B cell (primary cell): ENCODE data around the gene HAGH. TPM values are rescaled to one million over a fixed set of nuclear protein-coding genes. Genes with fewer than 3 reads are reported as not detected.

Experiments used
- ATAC-seq: fragments of 200-7000 bp; cut with Tn5 transposase; one replicate; pipeline ENCODE4 v1.10.0; 2021; ENCODE audit warnings: low read depth, mild to moderate bottlenecking, moderate number of reproducible peaks, moderate library complexity
- CTCF ChIA-PET: fragments of 350-600 bp; sonication (Branson Sonifier 250); formaldehyde crosslinking; loops from one replicate; lab custom pipeline; 2021; ENCODE audit warnings: antibody characterized with exemption, inconsistent platforms; lab: Charles Lee
- POLR2A ChIA-PET: fragments of 350-600 bp; sonication (Branson Sonifier 250); formaldehyde crosslinking; loops from one replicate; lab custom pipeline; 2021; ENCODE audit warnings: antibody characterized with exemption; lab: Charles Lee
- DNase-seq: peaks from one replicate; pipeline ENCODE4 v3.0.0; 2013
- H2AFZ ChIP-seq: 2 replicates; pipeline ENCODE4 v1.6.1; 2012; ENCODE audit warnings: mild to moderate bottlenecking, low read depth, low read length; ENCODE audit not compliant: insufficient read depth, poor library complexity, severe bottlenecking
- H3K27ac ChIP-seq, 2 donors: 1 replicate in 1 of 2; 2 replicates in 1 of 2; pipeline ENCODE4 v1.5.1; 2012 to 2013; ENCODE audit warnings: low read length in 2 of 2, mild to moderate bottlenecking in 2 of 2, moderate library complexity in 1 of 2
- H3K27me3 ChIP-seq, 4 experiments: fragments of 200-600 bp in 1 of 4; sonication (generic) in 1 of 4; replicated peaks in 1 of 4; 1 replicate in 2 of 4; 2 replicates in 2 of 4; pipeline versions ENCODE4 v1.6.1 to v1.7.0; 2013 to 2016; ENCODE audit warnings: low read length in 3 of 4, mild to moderate bottlenecking in 2 of 4, mixed read lengths in 1 of 4, moderate library complexity in 1 of 4; ENCODE audit not compliant: insufficient read depth in 4 of 4, control insufficient read depth in 3 of 4; ENCODE audit errors: control extremely low read depth in 1 of 4
- H3K36me3 ChIP-seq, 2 experiments: replicated peaks in 1 of 2; 1 replicate in 1 of 2; 2 replicates in 1 of 2; pipeline versions ENCODE4 v1.6.1 to v1.7.1; 2013; ENCODE audit warnings: low read length in 1 of 2; ENCODE audit not compliant: insufficient read depth in 2 of 2, control insufficient read depth in 1 of 2; ENCODE audit errors: control extremely low read depth in 1 of 2, extremely low read depth in 1 of 2
- H3K4me1 ChIP-seq, 2 donors: fragments of 200-600 bp in 1 of 2; sonication (generic) in 1 of 2; 1 replicate in 1 of 2; 2 replicates in 1 of 2; pipeline versions ENCODE4 v1.5.1 to v1.6.1; 2013 to 2017; ENCODE audit warnings: low read length in 2 of 2; ENCODE audit not compliant: control insufficient read depth in 2 of 2, insufficient read depth in 2 of 2
- H3K4me2 ChIP-seq: replicated peaks from 2 replicates; pipeline ENCODE3; 2012; ENCODE audit warnings: mild to moderate bottlenecking, low read depth, low read length; ENCODE audit not compliant: poor library complexity, severe bottlenecking
- H3K4me3 ChIP-seq, 5 experiments: fragments of 200-600 bp in 1 of 5; sonication (generic) in 1 of 5; 1 replicate in 3 of 5; 2 replicates in 2 of 5; pipeline versions ENCODE4 v1.5.1 to v1.7.0; 2011 to 2016; ENCODE audit warnings: low read length in 4 of 5, mild to moderate bottlenecking in 4 of 5, low read depth in 2 of 5, control low read depth in 1 of 5, moderate library complexity in 1 of 5; ENCODE audit not compliant: insufficient read depth in 1 of 5; ENCODE audit errors: control extremely low read depth in 1 of 5, extremely low read depth in 1 of 5
- H3K79me2 ChIP-seq: fragments of 200-600 bp; sonication (generic); one replicate; pipeline ENCODE4 v1.6.0; 2016; ENCODE audit warnings: low read length; ENCODE audit not compliant: control insufficient read depth, insufficient read depth
- H3K9ac ChIP-seq: fragments of 200-600 bp; sonication (generic); 2 replicates; pipeline ENCODE4 v1.6.1; 2017; ENCODE audit warnings: mild to moderate bottlenecking, low read length, moderate library complexity
- H3K9me3 ChIP-seq, 3 donors: one replicate each; pipeline versions ENCODE4 v1.6.1 to v1.7.1; 2013; ENCODE audit warnings: low read length in 2 of 3; ENCODE audit not compliant: control insufficient read depth in 2 of 3, insufficient read depth in 1 of 3; ENCODE audit errors: control extremely low read depth in 1 of 3
- H4K20me1 ChIP-seq: 2 replicates; pipeline ENCODE4 v1.6.0; 2012; ENCODE audit warnings: mild to moderate bottlenecking, low read length; ENCODE audit not compliant: insufficient read depth, control insufficient read depth, poor library complexity, severe bottlenecking
- H3K27ac Mint-ChIP-seq: one replicate; pipeline ENCODE4 v1.8.0; 2021; ENCODE audit warnings: mixed read lengths
- H3K27me3 Mint-ChIP-seq: one replicate; pipeline ENCODE4 v1.8.0; 2021; ENCODE audit warnings: mixed read lengths
- H3K4me1 Mint-ChIP-seq: one replicate; pipeline ENCODE4 v1.8.0; 2021; ENCODE audit warnings: mixed read lengths
- H3K4me3 Mint-ChIP-seq: one replicate; pipeline ENCODE4 v1.8.0; 2021; ENCODE audit warnings: mixed read lengths
- H3K9me3 Mint-ChIP-seq: one replicate; pipeline ENCODE4 v1.8.0; 2022; ENCODE audit warnings: mixed read lengths; ENCODE audit not compliant: insufficient read depth
- EZH2 ChIP-seq: IDR thresholded peaks from 2 replicates; pipeline ENCODE4 v1.6.1; 2012; ENCODE audit warnings: borderline replicate concordance, low read depth, mild to moderate bottlenecking, moderate library complexity, low read length; ENCODE audit not compliant: insufficient read depth, poor library complexity, severe bottlenecking
- WGBS: methylation state at CpG from one replicate; pipeline ENCODE4 v1.1.5; 2013; ENCODE audit warnings: missing lambda C conversion rate; ENCODE audit not compliant: insufficient coverage; 5-methylcytosine and 5-hydroxymethylcytosine counted together
- intact Hi-C: fragments of 100-400 bp; cut with micrococcal nuclease; formaldehyde crosslinking; loops from one replicate; pipeline ENCODE4 v1.10.0; 2022
- polyA plus RNA-seq: library from polyadenylated mRNA; depleted of rRNA; stranded (reverse); fragments of >200 nt; gene quantifications from 2 replicates; pipeline ENCODE4 v1.2.3, GENCODE V29; 2012
- total RNA-seq, 2 donors: library from RNA; stranded (reverse); fragments of 120-200 nt in 1 of 2; gene quantifications; 1 replicate in 1 of 2; 2 replicates in 1 of 2; pipeline versions ENCODE4 v1.2.3 to v1.2.4, GENCODE V29; 2013 to 2022
- TF ChIP-seq, protein P1 (sequence below): fragments of 200-600 bp; IDR thresholded peaks from one replicate; pipeline ENCODE4 v1.8.0; 2022; ENCODE audit warnings: antibody characterized with exemption, mild to moderate bottlenecking

HAGH gene
- total and polyA plus RNA-seq, 2 donors (not counting 1 experiment from before 2014, with no cell fraction given), result 50.6 to 74.2 TPM

DNA sequence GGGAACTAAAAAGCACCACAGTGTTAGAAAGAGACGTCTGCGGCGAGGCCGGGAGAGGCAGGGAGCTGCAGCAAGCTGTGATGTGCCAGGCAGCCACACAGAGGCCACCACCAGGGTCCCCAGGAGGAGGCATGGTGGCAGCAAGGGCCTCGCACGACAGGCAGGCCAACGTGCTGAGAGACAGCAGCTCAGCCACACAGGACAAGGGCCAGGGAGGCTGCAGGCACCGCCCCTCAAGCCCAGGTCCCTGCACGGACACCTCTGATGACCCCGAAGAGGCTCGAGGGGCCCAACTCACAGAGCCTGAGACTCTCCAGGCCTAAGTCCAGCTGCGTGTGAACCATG lies 5.7 kb downstream of the HAGH start:
- POLR2A ChIA-PET, result no interaction called here
- DNase-seq (no peak), ATAC-seq (no peak)
- Mint-ChIP-seq H3K27me3 (no peaks in the 10 kb centered on the region), H3K9me3 (no peaks in the 10 kb centered on the region), H3K4me3 (no peak overlapping the region), H3K4me1 (peaks cover 16% of the 10 kb centered on the region), H3K27ac (no peak overlapping the region)
- H4K20me1 ChIP-seq, result peaks cover 56% of the 10 kb centered on the region
- no peaks in the 10 kb centered on the region for H3K9me3 ChIP-seq
- no peak overlapping the region for H3K4me2 ChIP-seq
- CTCF ChIA-PET, result no interaction called here
- 97% methylated on average over 12 of the region's 12 CpGs for WGBS
- H3K36me3 ChIP-seq, result peaks cover 0 to 49% of the 10 kb centered on the region in 2 experiments
- H3K4me3 ChIP-seq, result no peak overlapping the region
- H2AFZ ChIP-seq, result no peak overlapping the region
- no peak overlapping the region for H3K9ac ChIP-seq
- H3K27ac ChIP-seq, result no peak overlapping the region
- no peak for TF ChIP-seq EZH2
- TF ChIP-seq, protein P1, sequence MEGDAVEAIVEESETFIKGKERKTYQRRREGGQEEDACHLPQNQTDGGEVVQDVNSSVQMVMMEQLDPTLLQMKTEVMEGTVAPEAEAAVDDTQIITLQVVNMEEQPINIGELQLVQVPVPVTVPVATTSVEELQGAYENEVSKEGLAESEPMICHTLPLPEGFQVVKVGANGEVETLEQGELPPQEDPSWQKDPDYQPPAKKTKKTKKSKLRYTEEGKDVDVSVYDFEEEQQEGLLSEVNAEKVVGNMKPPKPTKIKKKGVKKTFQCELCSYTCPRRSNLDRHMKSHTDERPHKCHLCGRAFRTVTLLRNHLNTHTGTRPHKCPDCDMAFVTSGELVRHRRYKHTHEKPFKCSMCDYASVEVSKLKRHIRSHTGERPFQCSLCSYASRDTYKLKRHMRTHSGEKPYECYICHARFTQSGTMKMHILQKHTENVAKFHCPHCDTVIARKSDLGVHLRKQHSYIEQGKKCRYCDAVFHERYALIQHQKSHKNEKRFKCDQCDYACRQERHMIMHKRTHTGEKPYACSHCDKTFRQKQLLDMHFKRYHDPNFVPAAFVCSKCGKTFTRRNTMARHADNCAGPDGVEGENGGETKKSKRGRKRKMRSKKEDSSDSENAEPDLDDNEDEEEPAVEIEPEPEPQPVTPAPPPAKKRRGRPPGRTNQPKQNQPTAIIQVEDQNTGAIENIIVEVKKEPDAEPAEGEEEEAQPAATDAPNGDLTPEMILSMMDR, result no peak
- H3K79me2 ChIP-seq, result peaks cover 50% of the 10 kb centered on the region
- H3K4me1 ChIP-seq, result peaks cover 7 to 9% of the 10 kb centered on the region in 2 donors
- intact Hi-C loops, result no loop called here
- H3K27me3 ChIP-seq, result no peaks in the 10 kb centered on the region

DNA sequence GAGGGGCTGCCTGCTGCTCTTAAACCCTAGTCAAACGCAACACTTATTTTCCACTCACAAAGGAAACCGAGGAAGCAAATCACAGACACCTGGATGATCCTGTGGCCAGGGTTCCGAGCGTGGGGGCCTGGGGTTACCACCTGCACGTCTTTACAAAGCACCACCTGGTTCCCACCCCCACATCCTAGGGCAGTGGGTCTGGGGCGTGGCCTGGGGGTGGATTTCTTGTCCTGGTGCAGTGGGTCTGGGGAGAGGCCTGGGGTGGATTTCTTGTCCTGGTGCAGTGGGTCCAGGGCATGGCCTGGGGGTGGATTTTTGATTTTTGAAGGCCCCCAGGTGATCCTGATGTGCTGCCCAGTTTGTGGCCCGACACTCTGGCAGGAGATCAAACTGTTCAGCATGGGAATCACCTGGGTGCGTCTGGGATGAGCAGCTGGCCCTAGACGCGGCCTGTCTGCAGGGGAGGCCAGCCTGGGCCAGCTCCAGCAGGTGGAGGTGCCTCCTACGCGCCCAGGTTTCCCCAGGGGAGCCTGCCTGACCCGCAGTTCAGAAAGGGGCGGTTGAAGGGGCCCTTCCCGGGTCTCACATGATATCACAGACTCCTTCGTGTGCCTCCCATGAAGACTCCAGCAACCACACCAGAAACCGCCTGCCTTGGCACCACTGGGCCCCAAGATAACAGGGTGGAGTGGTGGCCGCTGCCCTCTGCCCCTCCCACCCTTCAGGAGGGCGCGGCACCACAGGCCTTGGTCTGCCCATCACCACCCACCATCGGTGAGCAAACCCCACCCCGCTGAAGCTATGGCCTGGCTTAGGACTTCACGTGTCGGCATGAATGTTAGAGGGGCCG lies 6.3 kb downstream of the HAGH start:
- intact Hi-C loops, result no loop called here
- H3K9ac ChIP-seq, result no peak overlapping the region
- no peaks in the 10 kb centered on the region for H3K9me3 Mint-ChIP-seq
- no peak overlapping the region for H3K4me2 ChIP-seq
- TF ChIP-seq EZH2, result no peak
- TF ChIP-seq, protein P1, result no peak
- DNase-seq (no peak), ATAC-seq (no peak)
- H3K79me2 ChIP-seq, result peaks cover 44% of the 10 kb centered on the region
- H3K4me3 ChIP-seq, result no peak overlapping the region
- H3K27ac ChIP-seq, result no peak overlapping the region
- peaks cover 53% of the 10 kb centered on the region for H4K20me1 ChIP-seq
- ChIA-PET POLR2A (no interaction called here), CTCF (no interaction called here)
- WGBS, result 95% methylated on average over 21 of the region's 25 CpGs
- H3K27me3 ChIP-seq, result no peaks in the 10 kb centered on the region
- H3K27me3 Mint-ChIP-seq, result no peaks in the 10 kb centered on the region
- H3K4me1 Mint-ChIP-seq, result peaks cover 11% of the 10 kb centered on the region
- no peak overlapping the region for H3K4me3 Mint-ChIP-seq
- peaks cover 2 to 3% of the 10 kb centered on the region in 2 donors for H3K4me1 ChIP-seq
- H3K9me3 ChIP-seq, result no peaks in the 10 kb centered on the region
- no peak overlapping the region for H2AFZ ChIP-seq
- H3K36me3 ChIP-seq, result peaks cover 0 to 49% of the 10 kb centered on the region in 2 experiments
- H3K27ac Mint-ChIP-seq, result no peak overlapping the region
